GM21360 (cell line): Measurements from ENCODE around the gene CFAP69.
"Not testable (repeated sequence)": the region's sequence is repeated elsewhere in the genome, so short reads cannot be mapped to it uniquely, and the experiment has no call there.

Experiments
- ATAC-seq: cut with Tn5 transposase; IDR thresholded peaks from one replicate; pipeline ENCODE4 v1.9.1; 2021; ENCODE audit warnings: mild to moderate bottlenecking, moderate library complexity; ENCODE audit not compliant: unreplicated experiment

The CFAP69 gene

GRCh38 chr7:90334193-90334843 lies 89.3 kb downstream of the CFAP69 start:
- no peak for ATAC-seq

GRCh38 chr7:90334926-90335325 lies 90.0 kb downstream of the CFAP69 start:
- not testable (repeated sequence) for ATAC-seq

- ATAC-seq = no peak
These were observed 92.1 kb downstream of the CFAP69 start for GRCh38 chr7:90337106-90337505.

- no peak for ATAC-seq
These were observed 100.0 kb downstream of the CFAP69 start for GRCh38 chr7:90345016-90345415.

- ATAC-seq = peak; percentile 1
These were observed 100.8 kb downstream of the CFAP69 start for GRCh38 chr7:90345595-90346335.

- ATAC-seq = peak; percentile 93
These were observed 101.6 kb downstream of the CFAP69 start, which contains the start of gene GTPBP10 for GRCh38 chr7:90346336-90347125. Gene GTPBP10 (plus strand): TSS chr7:90346716. CDS start chr7:90346742, 26 bp downstream.

- no peak for ATAC-seq
These were observed 102.8 kb downstream of the CFAP69 start for GRCh38 chr7:90347759-90348158.

- ATAC-seq = no peak
These were observed 104.3 kb downstream of the CFAP69 start for GRCh38 chr7:90349305-90349704.

GRCh38 chr7:90350032-90350431 lies 105.1 kb downstream of the CFAP69 start:
- ATAC-seq = not testable (repeated sequence)

- no peak for ATAC-seq
These were observed 107.0 kb downstream of the CFAP69 start for GRCh38 chr7:90351987-90352386.
